K562 (cell line): Measurements from ENCODE around the gene FBLN2. TPM values are rescaled to one million over a fixed set of nuclear protein-coding genes. Genes with fewer than 3 reads are reported as not detected.

ENCODE experiments used
- ASH1L ChIP-seq: fragments of 450-650 bp; IDR thresholded peaks from 2 replicates; pipeline ENCODE4 v1.6.1; 2018; ENCODE audit warnings: borderline replicate concordance, mild to moderate bottlenecking, low read depth; ENCODE audit not compliant: partially characterized antibody
- CUX1 ChIP-seq: fragments of 200-800 bp; sonication (Bioruptor generic); IDR thresholded peaks from 2 replicates; pipeline ENCODE4 v1.6.1; 2016; ENCODE audit warnings: missing genetic modification characterization, missing compliant biosample characterization
- FOXJ2 ChIP-seq: fragments of 200-800 bp; sonication (Bioruptor generic); IDR thresholded peaks from 2 replicates; pipeline ENCODE4 v1.6.1; 2016; ENCODE audit warnings: missing genetic modification characterization, missing compliant biosample characterization
- GATAD2A ChIP-seq: fragments of 450-650 bp; IDR thresholded peaks from 2 replicates; pipeline ENCODE4 v1.6.1; 2017
- HNRNPUL1 ChIP-seq: fragments of 200-400 bp; formaldehyde crosslinking; IDR thresholded peaks from 2 replicates; pipeline ENCODE4 v1.6.1; 2017; ENCODE audit warnings: low read length
- LCOR ChIP-seq: sonication (generic); formaldehyde crosslinking; IDR thresholded peaks from 2 replicates; pipeline ENCODE4 v1.8.0; 2022; ENCODE audit warnings: mild to moderate bottlenecking, missing genetic modification reagents
- RBBP5 ChIP-seq: fragments of 200-600 bp; sonication (generic); IDR thresholded peaks from 2 replicates; pipeline ENCODE4 v1.6.1; 2012; ENCODE audit warnings: borderline replicate concordance, mild to moderate bottlenecking, low read length, control low read depth, inconsistent platforms; ENCODE audit not compliant: insufficient read depth, poor library complexity, severe bottlenecking
- SAFB ChIP-seq: fragments of 200-400 bp; formaldehyde crosslinking; IDR thresholded peaks from 2 replicates; pipeline ENCODE4 v1.6.1; 2017; ENCODE audit warnings: low read depth, low read length, borderline replicate concordance
- SNIP1 ChIP-seq: fragments of 450-650 bp; IDR thresholded peaks from 2 replicates; pipeline ENCODE4 v1.7.1; 2017; ENCODE audit warnings: low read depth, mild to moderate bottlenecking
- SRSF9 ChIP-seq: fragments of 200-400 bp; formaldehyde crosslinking; IDR thresholded peaks from 2 replicates; pipeline ENCODE4 v1.6.1; 2017; ENCODE audit warnings: low read depth, low read length, borderline replicate concordance
- TAL1 ChIP-seq: fragments of 450-650 bp; IDR thresholded peaks from 2 replicates; pipeline ENCODE4 v1.6.1; 2016; ENCODE audit warnings: mild to moderate bottlenecking
- ZBTB8A ChIP-seq: fragments of 450-650 bp; IDR thresholded peaks from 2 replicates; pipeline ENCODE4 v1.6.1; 2018; ENCODE audit warnings: mild to moderate bottlenecking, moderate library complexity; ENCODE audit not compliant: partially characterized antibody
- ZNF311 ChIP-seq: fragments of 250-450 bp; sonication (Bioruptor Pico); IDR thresholded peaks from 2 replicates; pipeline ENCODE4 v1.4.0; 2020; ENCODE audit warnings: mild to moderate bottlenecking, moderate library complexity
- ZNF76 ChIP-seq: fragments of 250-450 bp; sonication (Bioruptor Pico); IDR thresholded peaks from 2 replicates; pipeline ENCODE4 v1.4.0; 2020; ENCODE audit warnings: mild to moderate bottlenecking, moderate library complexity, borderline replicate concordance
- ZNF766 ChIP-seq: fragments of 200-800 bp; sonication (Bioruptor generic); conservative IDR thresholded peaks from 2 replicates; pipeline ENCODE4 v1.6.1; 2016; ENCODE audit warnings: missing genetic modification characterization, missing compliant biosample characterization
- polyA plus RNA-seq, 8 experiments: library from polyadenylated mRNA; depleted of rRNA in 4 of 8; stranded (reverse) in 5 of 8; unstranded in 3 of 8; fragments of >200 nt; fragmentation: Nextera tagmentation in 2 of 8; fragmentation: Illumina TruSeq in 1 of 8; extraction: Ambion mirVana in 2 of 8; extraction: Trizol in 1 of 8; gene quantifications; 2 replicates each; pipeline versions ENCODE4 v1.2.1 to v1.2.3, GENCODE V29; 2011 to 2014; ENCODE audit warnings: inconsistent platforms in 1 of 8, missing spikeins in 1 of 8
- total RNA-seq, 7 experiments: library from RNA; depleted of rRNA in 6 of 7; stranded (reverse); fragments of >200 nt in 6 of 7; fragmentation: Illumina TruSeq in 2 of 7; extraction: Trizol in 2 of 7; gene quantifications; 2 replicates each; pipeline versions ENCODE4 v1.2.1 to v1.2.3, GENCODE V29; 2011 to 2021; ENCODE audit warnings: low replicate concordance in 1 of 7
- TF ChIP-seq, protein P1 (sequence below): sonication (generic); formaldehyde crosslinking; IDR thresholded peaks from 2 replicates; pipeline ENCODE4 v1.8.0; 2023; ENCODE audit warnings: mild to moderate bottlenecking, missing genetic modification reagents
- TF ChIP-seq, protein P2 (sequence below), 2 experiments: IDR thresholded peaks; 2 replicates each; pipeline ENCODE4 v1.6.1; 2012; ENCODE audit warnings: improper control_type of control experiment in 2 of 2, low read depth in 2 of 2, low read length in 2 of 2, borderline replicate concordance in 1 of 2

FBLN2 gene
- total and polyA plus RNA-seq, 9 of the 15 experiments (the other 6 are each of a cell fraction or from before 2014, with no cell fraction given), result 0.03 to 0.10 (median 0.04) TPM; not detected in 6

- no peak for TF ChIP-seq TAL1
- TF ChIP-seq SRSF9, result no peak
- TF ChIP-seq HNRNPUL1, result no peak
- no peak for TF ChIP-seq CUX1
- no peak for TF ChIP-seq GATAD2A
- TF ChIP-seq FOXJ2 (tag), result no peak
- TF ChIP-seq ZNF766, result no peak
- TF ChIP-seq ZNF76 (CRISPR knock-in tag), result no peak
- no peak for TF ChIP-seq SNIP1
- no peak for TF ChIP-seq ZNF311 (CRISPR knock-in tag)
- no peak for TF ChIP-seq SAFB
- TF ChIP-seq ZBTB8A, result no peak
- TF ChIP-seq, protein P1, sequence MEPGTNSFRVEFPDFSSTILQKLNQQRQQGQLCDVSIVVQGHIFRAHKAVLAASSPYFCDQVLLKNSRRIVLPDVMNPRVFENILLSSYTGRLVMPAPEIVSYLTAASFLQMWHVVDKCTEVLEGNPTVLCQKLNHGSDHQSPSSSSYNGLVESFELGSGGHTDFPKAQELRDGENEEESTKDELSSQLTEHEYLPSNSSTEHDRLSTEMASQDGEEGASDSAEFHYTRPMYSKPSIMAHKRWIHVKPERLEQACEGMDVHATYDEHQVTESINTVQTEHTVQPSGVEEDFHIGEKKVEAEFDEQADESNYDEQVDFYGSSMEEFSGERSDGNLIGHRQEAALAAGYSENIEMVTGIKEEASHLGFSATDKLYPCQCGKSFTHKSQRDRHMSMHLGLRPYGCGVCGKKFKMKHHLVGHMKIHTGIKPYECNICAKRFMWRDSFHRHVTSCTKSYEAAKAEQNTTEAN, result no peak
- TF ChIP-seq ASH1L, result peak; percentile 76
- TF ChIP-seq LCOR, result peak; percentile 78
- no peak for TF ChIP-seq RBBP5
- TF ChIP-seq, protein P2, sequence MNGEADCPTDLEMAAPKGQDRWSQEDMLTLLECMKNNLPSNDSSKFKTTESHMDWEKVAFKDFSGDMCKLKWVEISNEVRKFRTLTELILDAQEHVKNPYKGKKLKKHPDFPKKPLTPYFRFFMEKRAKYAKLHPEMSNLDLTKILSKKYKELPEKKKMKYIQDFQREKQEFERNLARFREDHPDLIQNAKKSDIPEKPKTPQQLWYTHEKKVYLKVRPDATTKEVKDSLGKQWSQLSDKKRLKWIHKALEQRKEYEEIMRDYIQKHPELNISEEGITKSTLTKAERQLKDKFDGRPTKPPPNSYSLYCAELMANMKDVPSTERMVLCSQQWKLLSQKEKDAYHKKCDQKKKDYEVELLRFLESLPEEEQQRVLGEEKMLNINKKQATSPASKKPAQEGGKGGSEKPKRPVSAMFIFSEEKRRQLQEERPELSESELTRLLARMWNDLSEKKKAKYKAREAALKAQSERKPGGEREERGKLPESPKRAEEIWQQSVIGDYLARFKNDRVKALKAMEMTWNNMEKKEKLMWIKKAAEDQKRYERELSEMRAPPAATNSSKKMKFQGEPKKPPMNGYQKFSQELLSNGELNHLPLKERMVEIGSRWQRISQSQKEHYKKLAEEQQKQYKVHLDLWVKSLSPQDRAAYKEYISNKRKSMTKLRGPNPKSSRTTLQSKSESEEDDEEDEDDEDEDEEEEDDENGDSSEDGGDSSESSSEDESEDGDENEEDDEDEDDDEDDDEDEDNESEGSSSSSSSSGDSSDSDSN (IDR thresholded peaks at IDR 0.05; ENCODE audit: borderline replicate concordance in 1 of 2, low read depth in 2 of 2, low read length in 2 of 2), result 0 out of 4 replicates have a peak, but pooled peaks of 1 of the 2 experiments have one; percentile 46
These were observed 99.4 kb downstream of the FBLN2 start (continued) for GRCh38 chr3:13648060-13649001.
